ENCODE data around the gene TRIM42. TPM values are rescaled to one million over a fixed set of nuclear protein-coding genes. Genes with fewer than 3 reads are reported as not detected.

The TRIM42 gene
- polyA plus RNA-seq, 1 donor from 2014 or later = not detected

DNA sequence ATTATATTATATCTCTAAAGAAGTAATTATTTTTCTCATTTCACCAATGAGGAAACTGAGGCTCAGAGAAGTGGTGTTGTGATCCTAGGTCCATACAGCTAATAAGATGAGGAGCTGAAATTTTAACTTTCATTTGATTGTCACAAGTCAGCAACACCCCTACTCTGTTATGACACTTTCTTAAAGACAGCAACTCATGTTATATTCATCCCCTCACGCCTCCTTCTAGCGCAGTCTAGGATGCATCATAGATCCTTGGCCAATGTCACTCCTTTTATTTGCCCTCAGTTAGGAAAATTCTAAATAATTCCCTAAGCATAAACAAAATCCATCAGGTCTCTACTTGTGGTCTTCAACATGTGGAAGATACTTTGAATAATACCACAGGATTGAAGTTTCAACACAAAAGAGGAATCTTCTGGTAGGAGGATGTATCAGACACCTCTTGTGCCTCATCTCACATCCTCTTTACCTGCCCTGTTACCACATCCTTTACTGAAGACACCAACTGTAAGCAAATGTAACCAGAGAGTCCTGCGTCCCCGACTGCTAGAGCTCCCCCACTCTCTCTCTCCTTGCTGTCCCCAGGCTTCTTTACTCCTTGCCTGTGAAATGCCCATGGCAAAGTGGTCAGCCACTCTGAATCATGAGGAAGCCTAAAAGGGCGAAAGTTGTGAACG lies 53.7 kb downstream of the TRIM42 start:
- Histone ChIP-seq H3K36me3 (ENCODE audit: insufficient read depth, low read length) (no peaks in the 10 kb centered on the region), H3K27me3 (ENCODE audit: insufficient read depth, low read depth, low read length) (no peaks in the 10 kb centered on the region), H3K27ac (ENCODE audit: low read length) (no peak overlapping the region), H3K9ac (ENCODE audit: low read length) (no peak overlapping the region), H3K9me3 (ENCODE audit: low read length) (no peaks in the 10 kb centered on the region), H4K20me1 (ENCODE audit: insufficient read depth) (no peaks in the 10 kb centered on the region), H3K4me3 (ENCODE audit: low read length) (no peak overlapping the region), H3K4me2 (ENCODE audit: low read length) (no peak overlapping the region), H3K79me2 (replicated peaks; ENCODE audit: insufficient read depth, low read length) (no peaks in the 10 kb centered on the region), H3K9me2 (ENCODE audit: insufficient read depth, low read length) (no peaks in the 10 kb centered on the region), H3F3A (ENCODE audit: insufficient read depth, low read length, poor library complexity, severe bottlenecking) (no peaks in the 10 kb centered on the region), H2AFZ (ENCODE audit: low read depth, low read length) (no peak overlapping the region)
- TF ChIP-seq EP300 (conservative IDR thresholded peaks at IDR 0.05; ENCODE audit: poor library complexity, severe bottlenecking) (no peak), SMC3 (conservative IDR thresholded peaks at IDR 0.05; ENCODE audit: poor library complexity) (no peak), EZH2 (IDR thresholded peaks at IDR 0.05; ENCODE audit: borderline replicate concordance, insufficient read depth, low read length, poor library complexity, severe bottlenecking) (no peak), RAD21 (conservative IDR thresholded peaks at IDR 0.05) (no peak), TAF1 (IDR thresholded peaks at IDR 0.05; ENCODE audit: low read depth) (no peak), POLR2AphosphoS5 (IDR thresholded peaks at IDR 0.05) (no peak), MXI1 (conservative IDR thresholded peaks at IDR 0.05; ENCODE audit: poor library complexity, severe bottlenecking) (no peak)
- TF ChIP-seq, protein P1, sequence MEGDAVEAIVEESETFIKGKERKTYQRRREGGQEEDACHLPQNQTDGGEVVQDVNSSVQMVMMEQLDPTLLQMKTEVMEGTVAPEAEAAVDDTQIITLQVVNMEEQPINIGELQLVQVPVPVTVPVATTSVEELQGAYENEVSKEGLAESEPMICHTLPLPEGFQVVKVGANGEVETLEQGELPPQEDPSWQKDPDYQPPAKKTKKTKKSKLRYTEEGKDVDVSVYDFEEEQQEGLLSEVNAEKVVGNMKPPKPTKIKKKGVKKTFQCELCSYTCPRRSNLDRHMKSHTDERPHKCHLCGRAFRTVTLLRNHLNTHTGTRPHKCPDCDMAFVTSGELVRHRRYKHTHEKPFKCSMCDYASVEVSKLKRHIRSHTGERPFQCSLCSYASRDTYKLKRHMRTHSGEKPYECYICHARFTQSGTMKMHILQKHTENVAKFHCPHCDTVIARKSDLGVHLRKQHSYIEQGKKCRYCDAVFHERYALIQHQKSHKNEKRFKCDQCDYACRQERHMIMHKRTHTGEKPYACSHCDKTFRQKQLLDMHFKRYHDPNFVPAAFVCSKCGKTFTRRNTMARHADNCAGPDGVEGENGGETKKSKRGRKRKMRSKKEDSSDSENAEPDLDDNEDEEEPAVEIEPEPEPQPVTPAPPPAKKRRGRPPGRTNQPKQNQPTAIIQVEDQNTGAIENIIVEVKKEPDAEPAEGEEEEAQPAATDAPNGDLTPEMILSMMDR (IDR thresholded peaks at IDR 0.05; ENCODE audit: poor library complexity, severe bottlenecking) = no peak
- TF ChIP-seq, protein P2, sequence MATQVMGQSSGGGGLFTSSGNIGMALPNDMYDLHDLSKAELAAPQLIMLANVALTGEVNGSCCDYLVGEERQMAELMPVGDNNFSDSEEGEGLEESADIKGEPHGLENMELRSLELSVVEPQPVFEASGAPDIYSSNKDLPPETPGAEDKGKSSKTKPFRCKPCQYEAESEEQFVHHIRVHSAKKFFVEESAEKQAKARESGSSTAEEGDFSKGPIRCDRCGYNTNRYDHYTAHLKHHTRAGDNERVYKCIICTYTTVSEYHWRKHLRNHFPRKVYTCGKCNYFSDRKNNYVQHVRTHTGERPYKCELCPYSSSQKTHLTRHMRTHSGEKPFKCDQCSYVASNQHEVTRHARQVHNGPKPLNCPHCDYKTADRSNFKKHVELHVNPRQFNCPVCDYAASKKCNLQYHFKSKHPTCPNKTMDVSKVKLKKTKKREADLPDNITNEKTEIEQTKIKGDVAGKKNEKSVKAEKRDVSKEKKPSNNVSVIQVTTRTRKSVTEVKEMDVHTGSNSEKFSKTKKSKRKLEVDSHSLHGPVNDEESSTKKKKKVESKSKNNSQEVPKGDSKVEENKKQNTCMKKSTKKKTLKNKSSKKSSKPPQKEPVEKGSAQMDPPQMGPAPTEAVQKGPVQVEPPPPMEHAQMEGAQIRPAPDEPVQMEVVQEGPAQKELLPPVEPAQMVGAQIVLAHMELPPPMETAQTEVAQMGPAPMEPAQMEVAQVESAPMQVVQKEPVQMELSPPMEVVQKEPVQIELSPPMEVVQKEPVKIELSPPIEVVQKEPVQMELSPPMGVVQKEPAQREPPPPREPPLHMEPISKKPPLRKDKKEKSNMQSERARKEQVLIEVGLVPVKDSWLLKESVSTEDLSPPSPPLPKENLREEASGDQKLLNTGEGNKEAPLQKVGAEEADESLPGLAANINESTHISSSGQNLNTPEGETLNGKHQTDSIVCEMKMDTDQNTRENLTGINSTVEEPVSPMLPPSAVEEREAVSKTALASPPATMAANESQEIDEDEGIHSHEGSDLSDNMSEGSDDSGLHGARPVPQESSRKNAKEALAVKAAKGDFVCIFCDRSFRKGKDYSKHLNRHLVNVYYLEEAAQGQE (IDR thresholded peaks at IDR 0.05; ENCODE audit: borderline replicate concordance) = no peak

DNA sequence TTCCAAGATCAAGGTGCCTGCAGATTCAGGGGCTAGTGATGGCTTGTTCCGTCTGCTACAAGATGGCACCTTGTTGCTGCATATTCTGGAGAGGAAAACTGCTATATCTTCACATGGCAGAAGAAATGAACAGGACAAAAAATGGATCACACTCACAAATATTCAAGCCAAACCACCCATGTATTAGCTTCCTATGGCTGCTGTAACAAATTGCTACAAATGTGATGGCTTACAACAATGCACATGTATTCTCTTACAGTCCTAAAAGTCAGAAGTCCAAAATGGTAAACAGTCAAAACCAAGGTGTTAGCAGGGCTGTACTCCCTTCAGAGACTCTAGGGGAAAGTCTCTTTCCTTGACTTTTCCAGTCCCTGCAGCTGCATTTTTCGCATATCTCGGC lies 55.8 kb downstream of the TRIM42 start:
- Histone ChIP-seq H3K79me2 (replicated peaks; ENCODE audit: insufficient read depth, low read length) (no peaks in the 10 kb centered on the region), H2AFZ (ENCODE audit: low read depth, low read length) (no peak overlapping the region), H3K4me2 (ENCODE audit: low read length) (no peak overlapping the region), H3K9me3 (ENCODE audit: low read length) (no peaks in the 10 kb centered on the region), H3K27ac (ENCODE audit: low read length) (no peak overlapping the region), H4K20me1 (ENCODE audit: insufficient read depth) (no peaks in the 10 kb centered on the region), H3K4me3 (ENCODE audit: low read length) (no peak overlapping the region), H3K36me3 (ENCODE audit: insufficient read depth, low read length) (no peaks in the 10 kb centered on the region), H3K9me2 (ENCODE audit: insufficient read depth, low read length) (no peaks in the 10 kb centered on the region), H3K27me3 (ENCODE audit: insufficient read depth, low read depth, low read length) (no peaks in the 10 kb centered on the region), H3K9ac (ENCODE audit: low read length) (no peak overlapping the region), H3F3A (ENCODE audit: insufficient read depth, low read length, poor library complexity, severe bottlenecking) (no peaks in the 10 kb centered on the region)
- TF ChIP-seq EP300 (conservative IDR thresholded peaks at IDR 0.05; ENCODE audit: poor library complexity, severe bottlenecking) (no peak), POLR2AphosphoS5 (IDR thresholded peaks at IDR 0.05) (no peak), SMC3 (conservative IDR thresholded peaks at IDR 0.05; ENCODE audit: poor library complexity) (no peak), MXI1 (conservative IDR thresholded peaks at IDR 0.05; ENCODE audit: poor library complexity, severe bottlenecking) (no peak), EZH2 (IDR thresholded peaks at IDR 0.05; ENCODE audit: borderline replicate concordance, insufficient read depth, low read length, poor library complexity, severe bottlenecking) (no peak)

Data from neural cell (in vitro differentiated cells).